T47D (cell line): ENCODE results near the gene ALG11.

Experiments used
- DNase-seq, 2 experiments: peaks; one replicate each; pipeline versions ENCODE4 v3.0.0 to v3.0.0-alpha.2; 2011 to 2012; ENCODE audit warnings: low read depth in 1 of 2, low spot score in 1 of 2
- JUND ChIP-seq: IDR thresholded peaks from 2 replicates; pipeline ENCODE4 v1.6.1; 2012; ENCODE audit warnings: low read depth
- in situ Hi-C: cut with HindIII; loops from 2 replicates; pipeline ENCODE4 v1.10.0; 2016; ENCODE audit warnings: low sequenced_read_pairs, low pct_unique_long_range_greater_than_20kb

ALG11 gene

GRCh38 chr13:52011632-52012511, at the start of gene ALG11:
TSS of gene ALG11 (plus strand) at chr13:52012398. CDS start at chr13:52012419, 21 bp downstream.
- peak; percentile 90 to 98 for DNase-seq
- TF ChIP-seq JUND, result no peak
- in situ Hi-C loops, result no loop called here

- no peak for TF ChIP-seq JUND
- DNase-seq, result no peak
- in situ Hi-C loops, result no loop called here
Measured at GRCh38 chr13:51966186-51966585, 46.0 kb upstream of the ALG11 start.

GRCh38 chr13:51967482-51968446, 44.4 kb upstream of the ALG11 start:
- in situ Hi-C loops, result no loop called here
- DNase-seq, result no peak
- no peak for TF ChIP-seq JUND

GRCh38 chr13:51970349-51970748, 41.8 kb upstream of the ALG11 start:
- in situ Hi-C loops, result no loop called here
- TF ChIP-seq JUND, result no peak
- DNase-seq, result no peak

GRCh38 chr13:51971520-51972426, 40.4 kb upstream of the ALG11 start:
- no peak for DNase-seq
- no peak for TF ChIP-seq JUND
- in situ Hi-C loops, result no loop called here

- no peak for TF ChIP-seq JUND
- in situ Hi-C loops, result no loop called here
- DNase-seq, result no peak
Measured at GRCh38 chr13:51974482-51974881, 37.7 kb upstream of the ALG11 start.

- TF ChIP-seq JUND, result no peak
- in situ Hi-C loops, result no loop called here
Measured at GRCh38 chr13:51976423-51976822, 35.8 kb upstream of the ALG11 start.

GRCh38 chr13:51976890-51977289, 35.3 kb upstream of the ALG11 start:
- in situ Hi-C loops, result no loop called here
- no peak for TF ChIP-seq JUND
- no peak for DNase-seq

More at GRCh38 chr13:51976423-51976822, 35.8 kb upstream of the ALG11 start:
- no peak for DNase-seq

GRCh38 chr13:51977625-51978024, 34.6 kb upstream of the ALG11 start:
- no peak for TF ChIP-seq JUND

GRCh38 chr13:51978796-51979556, 33.2 kb upstream of the ALG11 start:
- no peak for TF ChIP-seq JUND
- DNase-seq, result no peak
- in situ Hi-C loops, result no loop called here

More at GRCh38 chr13:51977625-51978024, 34.6 kb upstream of the ALG11 start:
- in situ Hi-C loops, result no loop called here
- no peak for DNase-seq

GRCh38 chr13:51980908-51981307, 31.3 kb upstream of the ALG11 start:
- in situ Hi-C loops, result no loop called here
- no peak for TF ChIP-seq JUND

More at GRCh38 chr13:51980908-51981307, 31.3 kb upstream of the ALG11 start:
- no peak for DNase-seq
